PC-9 (cell line): ENCODE data around the gene NDUFS2. TPM values are rescaled to one million over a fixed set of nuclear protein-coding genes. Genes with fewer than 3 reads are reported as not detected.
A peak's percentile ranks its signal among the peaks of the same experiment; 100 is the strongest.

Source experiments
- BruUV-seq: library from RNA; stranded (reverse); fragments of 400-500 nt; replicated peaks from 2 replicates; lab custom pipeline; 2021; lab: Mats Ljungman, UMichigan
- CTCF ChIA-PET: fragments of 300-600 bp; sonication (Branson Sonifier 250); formaldehyde crosslinking; loops from one replicate; lab custom pipeline; 2022; ENCODE audit warnings: antibody characterized with exemption; lab: Charles Lee
- POLR2A ChIA-PET: fragments of 300-600 bp; sonication (Branson Sonifier 250); formaldehyde crosslinking; loops from one replicate; lab custom pipeline; 2022; ENCODE audit warnings: antibody characterized with exemption; ENCODE audit not compliant: unreplicated experiment; lab: Charles Lee
- DNase-seq, 2 experiments: peaks; one replicate each; pipeline versions ENCODE4 v3.0.0 to v3.0.0-alpha.2; 2015 to 2022; ENCODE audit warnings: mixed read lengths in 1 of 2
- H2AFZ ChIP-seq: fragments of 200-600 bp; sonication (generic); 2 replicates; pipeline ENCODE4 v1.8.1; 2017; ENCODE audit warnings: antibody characterized with exemption
- H3F3A ChIP-seq: fragments of 200-600 bp; sonication (generic); 2 replicates; pipeline ENCODE4 v1.8.1; 2017; ENCODE audit warnings: antibody characterized with exemption, mild to moderate bottlenecking, low read depth; ENCODE audit not compliant: insufficient read depth
- H3K27ac ChIP-seq: fragments of 200-600 bp; sonication (generic); 2 replicates; pipeline ENCODE4 v1.6.1; 2016; ENCODE audit warnings: mixed run types
- H3K27me3 ChIP-seq: fragments of 200-600 bp; sonication (generic); 2 replicates; pipeline ENCODE4 v1.6.1; 2016; ENCODE audit warnings: low read depth, mixed run types; ENCODE audit not compliant: insufficient read depth
- H3K36me3 ChIP-seq: fragments of 200-600 bp; sonication (generic); 2 replicates; pipeline ENCODE4 v1.6.1; 2016; ENCODE audit warnings: low read depth, mixed run types
- H3K4me1 ChIP-seq: fragments of 200-600 bp; sonication (generic); replicated peaks from 2 replicates; pipeline ENCODE4 v1.6.1; 2016; ENCODE audit warnings: mixed run types; ENCODE audit not compliant: insufficient read depth
- H3K4me2 ChIP-seq: fragments of 200-600 bp; sonication (generic); 2 replicates; pipeline ENCODE4 v1.6.1; 2017; ENCODE audit warnings: mixed run types
- H3K4me3 ChIP-seq: fragments of 200-600 bp; sonication (generic); 2 replicates; pipeline ENCODE4 v1.6.1; 2016; ENCODE audit warnings: mixed run types
- H3K79me2 ChIP-seq: fragments of 200-600 bp; sonication (generic); 2 replicates; pipeline ENCODE4 v1.6.1; 2017; ENCODE audit warnings: low read depth, mixed run types
- H3K9me2 ChIP-seq: fragments of 200-600 bp; sonication (generic); 2 replicates; pipeline ENCODE4 v1.8.1; 2017; ENCODE audit warnings: mild to moderate bottlenecking; ENCODE audit not compliant: insufficient read depth
- H3K9me3 ChIP-seq: fragments of 200-600 bp; sonication (generic); 2 replicates; pipeline ENCODE4 v1.8.1; 2016; ENCODE audit warnings: low read depth; ENCODE audit not compliant: insufficient read depth
- H4K20me1 ChIP-seq: fragments of 200-600 bp; sonication (generic); 2 replicates; pipeline ENCODE4 v1.8.1; 2017; ENCODE audit not compliant: insufficient read depth
- CTCF ChIP-seq: fragments of 200-600 bp; sonication (generic); conservative IDR thresholded peaks from 2 replicates; pipeline ENCODE4 v1.6.1; 2017; ENCODE audit warnings: mixed run types, antibody characterized with exemption, mild to moderate bottlenecking, moderate library complexity
- EZH2 ChIP-seq: fragments of 200-600 bp; sonication (generic); IDR thresholded peaks from 2 replicates; pipeline ENCODE4 v1.8.0; 2017; ENCODE audit warnings: antibody characterized with exemption, low read depth
- intact Hi-C: fragments of 100-400 bp; cut with micrococcal nuclease; formaldehyde crosslinking; loops from one replicate; pipeline ENCODE4 v1.10.0; 2022; ENCODE audit not compliant: unreplicated experiment
- total RNA-seq: library from RNA; stranded (reverse); gene quantifications from 2 replicates; pipeline ENCODE4 v1.2.3, GENCODE V29; 2021

Gene NDUFS2
- total RNA-seq, 1 experiment from 2014 or later = 99.5 TPM

DNA sequence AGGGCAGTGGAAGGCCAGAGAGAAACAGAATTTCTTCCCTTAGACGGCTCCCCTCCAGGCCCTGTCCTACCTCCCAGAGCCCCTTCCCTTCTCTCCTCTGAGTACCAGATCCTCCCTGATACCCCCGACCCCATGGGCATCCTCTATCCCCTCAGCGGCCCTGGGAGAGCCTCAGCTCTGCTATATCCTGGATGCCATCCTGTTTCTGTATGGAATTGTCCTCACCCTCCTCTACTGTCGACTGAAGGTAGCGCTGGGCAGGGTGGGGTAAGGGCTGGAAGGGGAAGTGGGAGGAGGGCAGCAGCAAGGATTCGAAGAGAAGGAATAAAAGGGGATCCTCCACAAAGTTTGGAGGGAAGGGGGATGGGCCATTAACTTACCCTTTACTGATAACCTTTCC is 15.7 kb downstream of the NDUFS2 start:
- Histone ChIP-seq H3K27me3 (no peaks in the 10 kb centered on the region), H3K9me2 (no peaks in the 10 kb centered on the region), H3K36me3 (peaks cover 9% of the 10 kb centered on the region), H3K4me2 (no peak overlapping the region), H3K4me1 (peaks cover 7% of the 10 kb centered on the region; the same call in 1 of the 2 replicates), H3K4me3 (no peak overlapping the region), H3K79me2 (no peaks in the 10 kb centered on the region), H3F3A (peaks cover 5% of the 10 kb centered on the region; the same call in 1 of the 2 replicates), H3K27ac (peak overlapping the region; percentile 29), H3K9me3 (no peaks in the 10 kb centered on the region), H4K20me1 (no peaks in the 10 kb centered on the region), H2AFZ (no peak overlapping the region)
- intact Hi-C loops = no loop called here
- ChIA-PET CTCF (no interaction called here), POLR2A (no interaction called here)
- TF ChIP-seq EZH2 (no peak), CTCF (no peak)
- DNase-seq = no peak
- BruUV-seq = no TSS peak

GRCh38 chr1:161218301-161219077 is 16.3 kb downstream of the NDUFS2 start:
- no peak for TF ChIP-seq EZH2
- H3K36me3 ChIP-seq = peaks cover 4% of the 10 kb centered on the region
- POLR2A ChIA-PET = interaction anchor here (0.6 kb wide), 1 partner anchor 200 kb away, joined by 3 read pairs; no protein-coding TSS in a partner anchor
- H3K4me3 ChIP-seq = no peak overlapping the region
- no peak overlapping the region for H2AFZ ChIP-seq
- H3K4me1 ChIP-seq = peaks cover 7% of the 10 kb centered on the region; the same call in 1 of the 2 replicates
- H3K79me2 ChIP-seq = no peaks in the 10 kb centered on the region
- no peak overlapping the region for H3K4me2 ChIP-seq
- H3K27me3 ChIP-seq = no peaks in the 10 kb centered on the region
- no peak for DNase-seq
- BruUV-seq = no TSS peak
- CTCF ChIA-PET = no interaction called here
- no peaks in the 10 kb centered on the region for H3K9me3 ChIP-seq
- no peaks in the 10 kb centered on the region for H4K20me1 ChIP-seq
- H3K9me2 ChIP-seq = no peaks in the 10 kb centered on the region
- intact Hi-C loops = no loop called here
- no peak overlapping the region for H3K27ac ChIP-seq
- peaks cover 5% of the 10 kb centered on the region; the same call in 1 of the 2 replicates for H3F3A ChIP-seq

- intact Hi-C loops = no loop called here
- CTCF ChIA-PET = no interaction called here
Measured at GRCh38 chr1:161219078-161219892, 17.1 kb downstream of the NDUFS2 start.

More at GRCh38 chr1:161219078-161219892, 17.1 kb downstream of the NDUFS2 start:
- TF ChIP-seq EZH2 = no peak
- TF ChIP-seq CTCF = no peak
- Histone ChIP-seq H3K79me2 (no peaks in the 10 kb centered on the region), H3K4me2 (no peak overlapping the region), H2AFZ (no peak overlapping the region), H3K4me1 (peaks cover 7% of the 10 kb centered on the region; the same call in 1 of the 2 replicates), H4K20me1 (no peaks in the 10 kb centered on the region), H3K4me3 (no peak overlapping the region), H3K9me2 (no peaks in the 10 kb centered on the region), H3K9me3 (no peaks in the 10 kb centered on the region), H3F3A (peaks cover 5% of the 10 kb centered on the region; the same call in 1 of the 2 replicates), H3K36me3 (no peaks in the 10 kb centered on the region), H3K27ac (no peak overlapping the region), H3K27me3 (no peaks in the 10 kb centered on the region)
- no peak for DNase-seq
- POLR2A ChIA-PET = interaction anchor here (0.6 kb wide), 1 partner anchor 201 kb away, joined by 3 read pairs; no protein-coding TSS in a partner anchor
- BruUV-seq = no TSS peak
